PC-9 (cell line): ENCODE results near the gene LSR.

Experiments
- CTCF ChIP-seq: fragments of 200-600 bp; sonication (generic); conservative IDR thresholded peaks from 2 replicates; pipeline ENCODE4 v1.6.1; 2017; ENCODE audit warnings: mixed run types, antibody characterized with exemption, mild to moderate bottlenecking, moderate library complexity
- EZH2 ChIP-seq: fragments of 200-600 bp; sonication (generic); IDR thresholded peaks from 2 replicates; pipeline ENCODE4 v1.8.0; 2017; ENCODE audit warnings: antibody characterized with exemption, low read depth

- TF ChIP-seq EZH2: no peak
- TF ChIP-seq CTCF: no peak
These were observed 43.0 kb upstream of the LSR start for GRCh38 chr19:35205733-35206323.
